Skeletal muscle tissue (tissue), 4 donors: Measurements from ENCODE around the gene PGD. TPM values are rescaled to one million over a fixed set of nuclear protein-coding genes. Genes with fewer than 3 reads are reported as not detected.

Source experiments
- H3K27ac ChIP-seq: one replicate; pipeline ENCODE4 v1.7.0; 2013; ENCODE audit warnings: mild to moderate bottlenecking, low read depth, low read length, inconsistent platforms
- H3K27me3 ChIP-seq, 3 donors: one replicate each; pipeline ENCODE4 v1.7.0; 2013; ENCODE audit warnings: low read length in 3 of 3; ENCODE audit not compliant: control insufficient read depth in 3 of 3, insufficient read depth in 3 of 3
- H3K36me3 ChIP-seq, 3 donors: one replicate each; pipeline ENCODE4 v1.7.0; 2013; ENCODE audit warnings: low read length in 3 of 3; ENCODE audit not compliant: control insufficient read depth in 3 of 3, insufficient read depth in 3 of 3
- H3K4me1 ChIP-seq, 3 donors: one replicate each; pipeline ENCODE4 v1.7.0; 2013; ENCODE audit warnings: low read length in 3 of 3, mild to moderate bottlenecking in 3 of 3; ENCODE audit not compliant: control insufficient read depth in 3 of 3, insufficient read depth in 3 of 3
- H3K4me3 ChIP-seq, 3 donors: one replicate each; pipeline ENCODE4 v1.7.0; 2013; ENCODE audit warnings: low read length in 3 of 3
- H3K9ac ChIP-seq, 3 donors: one replicate each; pipeline ENCODE4 v1.7.0; 2013; ENCODE audit warnings: low read length in 3 of 3, mild to moderate bottlenecking in 3 of 3, moderate library complexity in 2 of 3, low read depth in 1 of 3
- H3K9me3 ChIP-seq, 3 donors: one replicate each; pipeline ENCODE4 v1.7.0; 2013; ENCODE audit warnings: low read length in 3 of 3; ENCODE audit not compliant: control insufficient read depth in 3 of 3
- total RNA-seq: library from RNA; depleted of rRNA; stranded (reverse); fragments of >200 nt; gene quantifications from one replicate; pipeline ENCODE4 v1.2.3, GENCODE V29; 2014
- donor health status: Osteomylitis.

Gene PGD
- total RNA-seq, 1 donor from 2014 or later = 59.5 TPM

DNA sequence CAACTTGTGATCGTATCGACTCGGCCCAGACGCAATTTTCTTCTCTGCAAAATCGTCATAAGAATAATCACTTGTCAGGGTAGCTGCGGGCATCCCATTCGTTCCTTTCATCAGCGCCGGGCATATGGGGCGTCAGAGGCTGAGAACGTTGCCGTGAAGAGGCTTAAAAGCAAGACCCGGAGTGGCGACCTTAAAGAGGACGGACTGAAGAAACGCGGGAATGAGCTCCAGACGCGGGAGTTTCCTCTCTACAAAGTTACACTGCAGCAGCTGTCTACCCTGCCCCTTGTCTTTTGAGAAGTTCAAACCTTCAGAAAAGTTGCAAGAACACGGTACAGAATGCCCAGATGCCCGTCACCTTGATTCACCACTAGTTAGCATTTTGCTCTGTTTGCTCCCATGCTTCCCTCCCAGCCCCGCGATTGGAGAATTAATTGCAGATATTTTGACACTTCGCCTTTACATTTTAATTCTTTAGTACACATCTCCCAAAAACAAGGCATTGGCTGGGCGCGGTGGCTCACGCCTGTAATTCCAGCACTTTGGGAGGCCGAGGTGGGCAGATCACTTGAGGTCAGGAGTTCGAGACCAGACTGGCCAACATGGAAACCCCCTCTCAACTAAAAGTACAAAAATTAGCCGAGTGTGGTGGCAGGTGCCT is 32.3 kb downstream of the PGD start:
- H3K4me3 ChIP-seq = peak overlapping the region; percentile 89 to 96 (median 96)
- H3K27ac ChIP-seq = peak overlapping the region; percentile 47
- peak overlapping the region; percentile 78 to 86 (median 79) for H3K9ac ChIP-seq

DNA sequence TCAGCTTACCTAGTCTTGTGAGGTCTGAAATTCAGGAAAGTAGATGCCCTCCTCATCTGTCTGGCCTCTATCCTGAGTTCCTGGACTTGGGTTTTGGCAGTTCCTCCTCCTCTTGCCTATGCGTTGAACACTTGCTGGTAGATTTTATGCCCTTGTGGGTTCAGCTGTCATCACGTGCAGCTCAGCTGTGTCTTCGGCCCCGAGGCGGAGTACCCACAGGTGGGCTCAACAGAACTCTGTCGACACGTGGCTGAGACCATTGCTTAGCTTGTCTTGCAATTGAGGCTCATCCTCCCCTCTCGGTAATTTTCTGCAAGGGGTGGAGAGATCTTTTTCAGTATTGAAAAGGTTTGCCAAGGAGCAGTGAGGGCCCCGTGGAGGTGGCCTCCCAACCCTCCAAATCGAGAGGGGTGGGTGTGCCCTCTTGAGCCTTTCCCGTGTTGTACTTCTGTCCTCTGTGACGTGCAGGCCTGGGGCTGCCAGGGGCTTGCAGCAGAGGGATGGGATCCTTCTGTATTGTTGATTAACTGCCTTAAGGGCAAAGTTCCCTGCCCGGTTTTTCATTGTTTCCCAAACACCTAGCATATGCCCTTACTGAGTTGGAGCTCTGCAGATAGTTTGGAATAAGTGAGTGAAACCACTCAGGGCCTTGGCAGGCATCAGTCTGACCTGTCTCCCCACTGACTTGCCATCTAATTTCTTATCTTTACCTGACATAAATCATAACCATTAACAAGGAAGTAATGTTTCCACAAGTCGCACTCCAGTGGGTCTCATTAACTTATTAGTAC is 34.2 kb downstream of the PGD start:
- Histone ChIP-seq H3K27ac (no peak overlapping the region), H3K36me3 (no peaks in the 10 kb centered on the region), H3K4me1 (peaks cover 15 to 19% (median 17%) of the 10 kb centered on the region in 3 donors), H3K9me3 (no peaks in the 10 kb centered on the region), H3K27me3 (no peaks in the 10 kb centered on the region), H3K9ac (no peak overlapping the region), H3K4me3 (no peak overlapping the region)

More for the DNA sequence above, 32.3 kb downstream of the PGD start:
- H3K9me3 ChIP-seq = no peaks in the 10 kb centered on the region
- H3K4me1 ChIP-seq = peaks cover 15 to 21% (median 17%) of the 10 kb centered on the region in 3 donors
- no peaks in the 10 kb centered on the region for H3K27me3 ChIP-seq
- no peaks in the 10 kb centered on the region for H3K36me3 ChIP-seq

DNA sequence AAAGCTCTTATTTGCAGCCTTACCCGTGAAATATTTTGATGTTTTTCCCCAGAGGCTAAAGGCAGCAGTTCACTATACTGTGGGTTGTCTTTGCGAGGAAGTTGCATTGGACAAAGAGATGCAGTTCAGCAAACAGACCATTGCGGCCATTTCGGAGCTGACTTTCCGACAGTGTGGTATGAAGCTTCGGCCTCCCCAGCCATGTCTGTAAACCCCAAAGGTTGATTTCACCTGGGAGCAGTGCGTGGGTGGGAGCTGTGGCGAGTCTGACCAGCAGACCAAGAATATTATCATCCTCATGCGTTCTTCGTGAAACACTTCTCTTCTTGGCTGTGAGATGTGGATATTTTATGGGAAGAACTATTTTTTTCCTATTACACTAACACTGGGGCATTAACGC is 34.9 kb downstream of the PGD start:
- Histone ChIP-seq H3K27me3 (no peaks in the 10 kb centered on the region), H3K9me3 (no peaks in the 10 kb centered on the region), H3K4me3 (no peak overlapping the region), H3K27ac (no peak overlapping the region), H3K36me3 (no peaks in the 10 kb centered on the region), H3K9ac (no peak overlapping the region), H3K4me1 (peaks cover 15 to 19% (median 17%) of the 10 kb centered on the region in 3 donors)

DNA sequence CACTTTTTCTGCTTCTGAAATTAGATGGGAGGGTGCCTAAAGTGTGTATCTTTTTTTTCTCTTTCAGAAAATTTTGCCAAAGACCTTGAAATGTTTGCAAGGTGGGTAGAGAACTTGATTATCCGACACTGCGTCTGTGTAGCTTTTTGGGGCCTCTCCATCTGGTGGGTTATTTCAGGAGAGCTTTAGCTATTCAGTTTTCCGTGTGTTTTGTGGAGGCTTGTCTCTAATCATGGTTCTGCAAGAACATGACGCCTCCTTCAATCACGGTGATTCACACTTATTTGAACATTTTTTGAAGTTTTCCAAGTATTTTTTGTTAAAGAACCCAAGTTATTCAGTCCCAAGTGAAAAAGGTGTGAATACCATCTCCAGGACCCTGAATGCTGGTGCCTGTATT is 35.7 kb downstream of the PGD start:
- Histone ChIP-seq H3K9me3 (no peaks in the 10 kb centered on the region), H3K4me1 (peaks cover 14 to 18% (median 17%) of the 10 kb centered on the region in 3 donors), H3K4me3 (no peak overlapping the region), H3K27me3 (no peaks in the 10 kb centered on the region), H3K9ac (no peak overlapping the region), H3K36me3 (no peaks in the 10 kb centered on the region), H3K27ac (no peak overlapping the region)

DNA sequence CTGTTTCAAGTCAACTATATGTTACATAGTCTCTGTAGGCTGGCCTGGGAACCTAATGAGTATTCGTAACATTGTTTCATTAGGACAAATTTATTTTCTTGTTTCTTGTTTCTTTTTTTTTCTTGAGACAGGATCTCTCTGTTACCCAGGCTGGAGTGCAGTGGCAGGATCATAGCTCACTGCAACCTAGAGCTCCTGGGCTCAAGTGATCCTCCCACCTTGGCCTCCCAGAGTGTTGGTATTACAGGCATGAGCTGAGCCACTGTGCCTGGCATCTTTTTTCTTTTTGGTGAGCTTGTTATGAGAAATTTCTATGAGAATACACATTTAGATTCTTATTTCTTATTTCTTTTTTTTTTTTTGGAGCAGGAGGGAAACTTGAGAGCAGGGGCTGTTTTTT is 38.2 kb downstream of the PGD start:
- Histone ChIP-seq H3K9ac (no peak overlapping the region), H3K27ac (no peak overlapping the region), H3K9me3 (no peaks in the 10 kb centered on the region), H3K4me1 (no peaks in the 10 kb centered on the region), H3K27me3 (no peaks in the 10 kb centered on the region), H3K36me3 (peaks cover 0 to 6% (median 5%) of the 10 kb centered on the region in 3 donors), H3K4me3 (no peak overlapping the region)

DNA sequence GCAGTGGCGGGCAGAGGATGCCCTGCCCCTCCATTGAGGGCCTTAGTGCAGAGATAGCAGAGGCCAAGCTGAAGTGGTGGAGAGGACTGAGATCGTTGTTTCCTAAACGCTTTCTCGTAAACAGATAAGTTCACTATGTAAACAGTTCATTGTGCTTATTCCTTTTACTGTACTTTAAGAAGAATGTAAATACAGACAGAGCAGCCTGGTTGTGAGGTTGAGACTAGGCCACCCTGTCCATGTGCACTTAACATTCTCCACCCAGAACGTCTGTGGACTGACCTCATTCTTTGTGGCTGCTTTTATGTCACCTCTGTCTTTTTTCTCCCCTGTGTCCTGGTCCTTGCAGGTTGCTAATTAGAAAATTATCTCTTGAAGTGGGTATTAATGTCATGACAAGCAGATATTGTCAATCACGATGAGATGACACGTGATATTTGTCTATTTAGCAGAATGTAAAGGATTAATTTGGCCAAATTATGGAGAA is 39.9 kb downstream of the PGD start:
- no peaks in the 10 kb centered on the region for H3K27me3 ChIP-seq
- no peaks in the 10 kb centered on the region for H3K4me1 ChIP-seq
- peaks cover 0 to 6% (median 5%) of the 10 kb centered on the region in 3 donors for H3K36me3 ChIP-seq
- H3K4me3 ChIP-seq = no peak overlapping the region
- H3K9me3 ChIP-seq = no peaks in the 10 kb centered on the region
- no peak overlapping the region for H3K9ac ChIP-seq
- no peak overlapping the region for H3K27ac ChIP-seq

DNA sequence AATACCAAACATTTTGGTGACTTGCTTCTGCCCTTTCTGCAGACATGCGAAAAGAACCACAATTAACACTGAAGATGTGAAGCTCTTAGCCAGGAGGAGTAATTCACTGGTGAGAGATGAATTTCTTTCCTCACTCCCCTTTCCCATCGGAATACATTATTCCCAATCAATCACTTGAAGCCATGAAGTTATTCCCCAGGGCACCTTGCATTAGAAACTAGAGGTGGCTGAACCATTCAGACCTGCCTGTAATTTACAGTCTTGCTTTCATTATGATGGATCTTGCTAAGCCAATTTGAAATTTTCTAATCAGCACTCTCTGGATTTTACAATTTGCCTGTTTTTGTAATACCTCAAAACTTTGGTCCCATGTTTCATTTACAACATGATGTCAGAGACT is 41.4 kb downstream of the PGD start:
- Histone ChIP-seq H3K27me3 (no peaks in the 10 kb centered on the region), H3K9ac (no peak overlapping the region), H3K36me3 (peaks cover 6 to 10% (median 6%) of the 10 kb centered on the region in 3 donors), H3K4me3 (no peak overlapping the region), H3K27ac (no peak overlapping the region), H3K4me1 (no peaks in the 10 kb centered on the region), H3K9me3 (no peaks in the 10 kb centered on the region)

DNA sequence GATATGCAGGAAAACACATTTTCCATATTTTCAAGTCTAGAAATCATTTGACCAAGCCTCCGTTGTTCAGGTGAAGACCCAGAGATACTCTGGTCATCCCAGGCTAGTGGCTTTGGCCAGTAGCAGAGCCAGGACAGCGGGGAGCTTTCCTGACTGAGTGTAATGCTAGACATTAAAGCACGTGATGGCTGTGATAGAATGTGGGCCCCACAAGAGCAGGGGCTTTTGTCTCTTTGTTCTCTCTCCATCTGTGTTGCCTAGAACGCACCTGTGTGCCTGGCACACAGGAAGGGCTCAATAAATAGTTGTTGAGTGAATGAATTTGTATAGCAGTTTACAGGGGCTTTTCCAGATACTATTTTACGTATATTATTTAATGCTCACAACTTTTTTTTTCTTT is 41.9 kb downstream of the PGD start:
- no peaks in the 10 kb centered on the region for H3K9me3 ChIP-seq
- no peak overlapping the region for H3K9ac ChIP-seq
- no peak overlapping the region for H3K27ac ChIP-seq
- H3K36me3 ChIP-seq = peaks cover 6 to 10% (median 6%) of the 10 kb centered on the region in 3 donors
- H3K4me1 ChIP-seq = no peaks in the 10 kb centered on the region
- H3K27me3 ChIP-seq = no peaks in the 10 kb centered on the region
- H3K4me3 ChIP-seq = no peak overlapping the region

DNA sequence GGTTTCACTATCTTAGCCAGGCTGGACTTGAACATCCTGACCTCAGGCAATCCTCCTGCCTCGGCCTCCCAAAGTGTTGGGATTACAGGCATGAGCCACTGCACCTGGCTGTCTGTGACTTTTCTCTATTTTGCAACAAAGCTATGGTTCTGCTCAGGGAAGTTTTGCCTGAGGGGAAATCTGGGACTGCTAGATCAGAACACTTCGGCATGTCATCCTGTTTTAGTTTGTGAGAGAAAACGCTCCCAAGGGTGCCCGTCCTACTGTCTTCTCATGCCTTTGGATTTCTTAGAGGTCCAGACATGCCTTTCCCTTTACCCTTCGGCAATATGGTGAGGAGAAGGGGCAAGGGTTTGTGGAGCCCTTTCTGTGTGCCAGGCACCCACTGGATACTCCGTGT is 45.4 kb downstream of the PGD start:
- Histone ChIP-seq H3K4me1 (no peaks in the 10 kb centered on the region), H3K27ac (no peak overlapping the region), H3K36me3 (peaks cover 6 to 10% (median 6%) of the 10 kb centered on the region in 3 donors), H3K9ac (no peak overlapping the region), H3K4me3 (no peak overlapping the region), H3K9me3 (no peaks in the 10 kb centered on the region), H3K27me3 (peaks cover 0 to 1% (median 0%) of the 10 kb centered on the region in 3 donors)

DNA sequence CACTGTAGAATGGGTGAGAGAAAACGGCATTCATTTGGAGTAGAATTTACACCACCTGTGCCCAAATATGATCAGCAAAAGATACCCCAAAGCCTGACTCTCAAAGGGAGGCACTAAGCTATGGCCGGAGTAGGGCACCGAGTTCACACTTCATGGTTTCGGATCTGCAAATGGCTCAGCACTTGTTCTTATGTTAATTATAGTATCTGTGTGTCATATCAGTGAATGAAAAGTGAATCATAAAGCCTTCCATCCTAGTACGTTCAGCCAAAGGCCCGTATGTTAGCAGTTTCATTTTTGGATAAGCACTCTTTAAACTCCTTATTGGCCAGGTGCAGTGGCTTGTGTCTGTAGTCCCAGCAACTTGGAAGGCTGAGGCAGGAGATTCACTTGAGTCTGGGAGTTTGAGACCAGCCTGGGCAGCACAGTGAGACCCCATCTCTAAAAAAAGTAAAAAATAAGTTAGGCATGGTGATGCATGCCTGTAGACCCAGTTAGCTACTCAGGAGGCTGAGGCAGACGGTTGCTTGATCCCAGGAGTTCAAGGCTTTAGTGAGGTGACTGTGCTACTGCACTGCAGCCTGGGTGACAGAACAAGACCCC is 46.0 kb downstream of the PGD start:
- Histone ChIP-seq H3K4me1 (no peaks in the 10 kb centered on the region), H3K36me3 (peaks cover 6 to 10% (median 6%) of the 10 kb centered on the region in 3 donors), H3K27me3 (peaks cover 2 to 7% (median 3%) of the 10 kb centered on the region in 3 donors), H3K9me3 (no peaks in the 10 kb centered on the region), H3K9ac (no peak overlapping the region), H3K27ac (no peak overlapping the region), H3K4me3 (no peak overlapping the region)
